PFSK-1 (cell line): Measurements from ENCODE around the gene STARD3.

ENCODE experiments used
- FOXP2 ChIP-seq: optimal IDR thresholded peaks from 2 replicates; pipeline ENCODE3; 2011; ENCODE audit warnings: borderline replicate concordance, control low read depth, inconsistent platforms; ENCODE audit not compliant: insufficient read depth; ENCODE audit errors: extremely low read length, extremely low read depth
- POLR2AphosphoS5 ChIP-seq: IDR thresholded peaks from 2 replicates; pipeline ENCODE4 v1.6.1; 2012; ENCODE audit warnings: low read depth, mild to moderate bottlenecking, control low read depth, low read length, moderate library complexity
- SIN3A ChIP-seq: IDR thresholded peaks from 2 replicates; pipeline ENCODE4 v1.6.1; 2012; ENCODE audit warnings: mild to moderate bottlenecking, low read length, moderate library complexity, borderline replicate concordance; ENCODE audit not compliant: insufficient read depth
- TAF1 ChIP-seq: IDR thresholded peaks from 2 replicates; pipeline ENCODE4 v1.6.1; 2012; ENCODE audit warnings: low read length, control low read depth, borderline replicate concordance; ENCODE audit not compliant: insufficient read depth
- TF ChIP-seq, protein P1 (sequence below), 2 experiments: IDR thresholded peaks; 2 replicates each; pipeline versions ENCODE4 v1.6.1 to v1.8.0; 2011 to 2012; ENCODE audit warnings: low read depth in 2 of 2, low read length in 2 of 2, control low read depth in 1 of 2, inconsistent platforms in 1 of 2, mild to moderate bottlenecking in 1 of 2, moderate library complexity in 1 of 2; ENCODE audit not compliant: insufficient read depth in 1 of 2

Gene STARD3

DNA sequence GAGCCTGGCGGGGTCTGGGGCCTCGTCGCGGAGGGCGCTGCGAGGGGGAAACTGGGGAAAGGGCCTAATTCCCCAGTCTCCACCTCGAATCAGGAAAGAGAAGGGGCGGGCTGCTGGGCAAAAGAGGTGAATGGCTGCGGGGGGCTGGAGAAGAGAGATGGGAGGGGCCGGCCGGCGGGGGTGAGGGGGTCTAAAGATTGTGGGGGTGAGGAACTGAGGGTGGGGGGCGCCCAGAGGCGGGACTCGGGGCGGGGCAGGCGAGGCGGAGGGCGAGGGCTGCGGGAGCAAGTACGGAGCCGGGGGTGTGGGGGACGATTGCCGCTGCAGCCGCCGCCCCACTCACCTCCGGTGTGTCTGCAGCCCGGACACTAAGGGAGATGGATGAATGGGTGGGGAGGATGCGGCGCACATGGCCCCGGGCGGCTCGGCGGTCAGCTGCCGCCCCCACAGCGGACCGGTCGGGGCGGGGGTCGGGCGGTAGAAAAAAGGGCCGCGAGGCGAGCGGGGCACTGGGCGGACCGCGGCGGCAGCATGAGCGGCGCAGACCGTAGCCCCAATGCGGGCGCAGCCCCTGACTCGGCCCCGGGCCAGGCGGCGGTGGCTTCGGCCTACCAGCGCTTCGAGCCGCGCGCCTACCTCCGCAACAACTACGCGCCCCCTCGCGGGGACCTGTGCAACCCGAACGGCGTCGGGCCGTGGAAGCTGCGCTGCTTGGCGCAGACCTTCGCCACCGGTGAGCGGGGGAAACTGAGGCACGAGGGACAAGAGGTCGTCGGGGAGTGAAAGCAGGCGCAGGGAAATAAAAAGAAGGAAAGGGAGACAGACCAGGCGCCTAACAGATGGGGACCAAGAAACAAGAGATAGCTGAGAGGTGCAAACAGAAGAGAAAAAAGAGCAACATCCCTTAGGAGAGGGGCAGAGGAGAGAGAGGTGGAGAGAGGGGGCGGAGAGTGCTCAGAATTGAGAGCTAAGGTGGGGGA lies 31.3 kb downstream of the STARD3 start, which contains the start of gene PNMT:
Gene PNMT, plus strand, starts transcription at position 509 of the 980 bp plus-strand sequence. Its CDS starts 23 bp downstream, at position 532.
- TF ChIP-seq, protein P1, sequence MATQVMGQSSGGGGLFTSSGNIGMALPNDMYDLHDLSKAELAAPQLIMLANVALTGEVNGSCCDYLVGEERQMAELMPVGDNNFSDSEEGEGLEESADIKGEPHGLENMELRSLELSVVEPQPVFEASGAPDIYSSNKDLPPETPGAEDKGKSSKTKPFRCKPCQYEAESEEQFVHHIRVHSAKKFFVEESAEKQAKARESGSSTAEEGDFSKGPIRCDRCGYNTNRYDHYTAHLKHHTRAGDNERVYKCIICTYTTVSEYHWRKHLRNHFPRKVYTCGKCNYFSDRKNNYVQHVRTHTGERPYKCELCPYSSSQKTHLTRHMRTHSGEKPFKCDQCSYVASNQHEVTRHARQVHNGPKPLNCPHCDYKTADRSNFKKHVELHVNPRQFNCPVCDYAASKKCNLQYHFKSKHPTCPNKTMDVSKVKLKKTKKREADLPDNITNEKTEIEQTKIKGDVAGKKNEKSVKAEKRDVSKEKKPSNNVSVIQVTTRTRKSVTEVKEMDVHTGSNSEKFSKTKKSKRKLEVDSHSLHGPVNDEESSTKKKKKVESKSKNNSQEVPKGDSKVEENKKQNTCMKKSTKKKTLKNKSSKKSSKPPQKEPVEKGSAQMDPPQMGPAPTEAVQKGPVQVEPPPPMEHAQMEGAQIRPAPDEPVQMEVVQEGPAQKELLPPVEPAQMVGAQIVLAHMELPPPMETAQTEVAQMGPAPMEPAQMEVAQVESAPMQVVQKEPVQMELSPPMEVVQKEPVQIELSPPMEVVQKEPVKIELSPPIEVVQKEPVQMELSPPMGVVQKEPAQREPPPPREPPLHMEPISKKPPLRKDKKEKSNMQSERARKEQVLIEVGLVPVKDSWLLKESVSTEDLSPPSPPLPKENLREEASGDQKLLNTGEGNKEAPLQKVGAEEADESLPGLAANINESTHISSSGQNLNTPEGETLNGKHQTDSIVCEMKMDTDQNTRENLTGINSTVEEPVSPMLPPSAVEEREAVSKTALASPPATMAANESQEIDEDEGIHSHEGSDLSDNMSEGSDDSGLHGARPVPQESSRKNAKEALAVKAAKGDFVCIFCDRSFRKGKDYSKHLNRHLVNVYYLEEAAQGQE (IDR thresholded peaks at IDR 0.05; ENCODE audit: insufficient read depth in 1 of 2, low read depth in 2 of 2, low read length in 2 of 2) = no peak
- TF ChIP-seq TAF1 (no peak), POLR2AphosphoS5 (no peak), SIN3A (no peak), FOXP2 (no peak)

DNA sequence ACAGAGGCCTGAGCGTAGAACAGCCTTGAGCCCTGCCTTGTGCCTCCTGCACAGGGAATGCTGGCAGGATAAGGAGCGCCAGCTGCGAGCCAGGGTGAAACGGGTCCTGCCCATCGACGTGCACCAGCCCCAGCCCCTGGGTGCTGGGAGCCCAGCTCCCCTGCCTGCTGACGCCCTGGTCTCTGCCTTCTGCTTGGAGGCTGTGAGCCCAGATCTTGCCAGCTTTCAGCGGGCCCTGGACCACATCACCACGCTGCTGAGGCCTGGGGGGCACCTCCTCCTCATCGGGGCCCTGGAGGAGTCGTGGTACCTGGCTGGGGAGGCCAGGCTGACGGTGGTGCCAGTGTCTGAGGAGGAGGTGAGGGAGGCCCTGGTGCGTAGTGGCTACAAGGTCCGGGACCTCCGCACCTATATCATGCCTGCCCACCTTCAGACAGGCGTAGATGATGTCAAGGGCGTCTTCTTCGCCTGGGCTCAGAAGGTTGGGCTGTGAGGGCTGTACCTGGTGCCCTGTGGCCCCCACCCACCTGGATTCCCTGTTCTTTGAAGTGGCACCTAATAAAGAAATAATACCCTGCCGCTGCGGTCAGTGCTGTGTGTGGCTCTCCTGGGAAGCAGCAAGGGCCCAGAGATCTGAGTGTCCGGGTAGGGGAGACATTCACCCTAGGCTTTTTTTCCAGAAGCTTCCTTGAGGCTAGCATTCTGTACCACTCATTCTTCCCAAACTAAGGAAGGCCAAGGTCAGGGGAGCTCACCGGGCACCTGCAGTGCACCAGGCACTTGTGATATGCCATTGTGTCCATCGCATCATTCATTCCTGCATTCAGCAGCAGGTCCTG lies 33.2 kb downstream of the STARD3 start:
- TF ChIP-seq FOXP2 (no peak), TAF1 (no peak), POLR2AphosphoS5 (no peak), SIN3A (no peak)
- TF ChIP-seq, protein P1 (IDR thresholded peaks at IDR 0.05; ENCODE audit: insufficient read depth in 1 of 2, low read depth in 2 of 2, low read length in 2 of 2) = no peak

GRCh38 chr17:39670746-39671145 lies 33.8 kb downstream of the STARD3 start:
- TF ChIP-seq FOXP2 = no peak
- no peak for TF ChIP-seq POLR2AphosphoS5
- TF ChIP-seq, protein P1 (IDR thresholded peaks at IDR 0.05; ENCODE audit: insufficient read depth in 1 of 2, low read depth in 2 of 2, low read length in 2 of 2) = no peak
- no peak for TF ChIP-seq SIN3A
- TF ChIP-seq TAF1 = no peak

GRCh38 chr17:39671651-39672521 lies 34.9 kb downstream of the STARD3 start:
- TF ChIP-seq SIN3A = no peak
- no peak for TF ChIP-seq POLR2AphosphoS5
- no peak for TF ChIP-seq FOXP2
- TF ChIP-seq TAF1 = no peak
- TF ChIP-seq, protein P1 (IDR thresholded peaks at IDR 0.05; ENCODE audit: insufficient read depth in 1 of 2, low read depth in 2 of 2, low read length in 2 of 2) = no peak
